HepG2 (cell line): ENCODE data around the gene SGK1. TPM values are rescaled to one million over a fixed set of nuclear protein-coding genes. Genes with fewer than 3 reads are reported as not detected.
A peak's percentile ranks its signal among the peaks of the same experiment; 100 is the strongest.

Experiments used
- ATAC-seq: fragments of 200-7000 bp; cut with Tn5 transposase; 3 replicates; pipeline ENCODE4 v1.9.1; 2020; ENCODE audit warnings: mild to moderate bottlenecking, moderate library complexity
- BruUV-seq: library from RNA; stranded (reverse); fragments of 400-500 nt; replicated peaks from 2 replicates; lab custom pipeline; 2021; lab: Mats Ljungman, UMichigan
- CTCF ChIA-PET: fragments of 300-600 bp; formaldehyde crosslinking; extraction: SDS; loops from one replicate; lab custom pipeline; 2021; ENCODE audit warnings: low total read pairs, inconsistent platforms, low intra/inter-chr PET ratio; lab: Yijun Ruan, JAX
- POLR2A ChIA-PET: fragments of 350-600 bp; sonication (Branson Sonifier 250); formaldehyde crosslinking; loops from one replicate; lab custom pipeline; 2020; ENCODE audit warnings: antibody characterized with exemption, inconsistent platforms; lab: Yijun Ruan, JAX
- DNase-seq: peaks from one replicate; pipeline ENCODE4 v3.0.0-alpha.2; 2015; ENCODE audit warnings: low spot score
- FAIRE-seq: peaks from 3 replicates; lab custom pipeline; 2011; peaks lifted over from hg19 to GRCh38; lab: Jason Lieb, UNC
- H2AFZ ChIP-seq: one replicate; pipeline ENCODE4 v1.6.1; 2011; ENCODE audit warnings: low read length, inconsistent platforms
- H3K27ac ChIP-seq: fragments of 300-600 bp; 3 replicates; pipeline ENCODE4 v1.8.0; 2011; ENCODE audit warnings: mixed run types, mild to moderate bottlenecking, mixed read lengths, low read length, inconsistent platforms; ENCODE audit not compliant: insufficient read depth; ENCODE audit errors: extremely low read length
- H3K27me3 ChIP-seq, 2 experiments: fragments of 200-600 bp in 1 of 2; 2 replicates in 1 of 2; 3 replicates in 1 of 2; pipeline versions ENCODE4 v1.6.0 to v1.8.0; 2011; ENCODE audit warnings: low read length in 2 of 2, mild to moderate bottlenecking in 2 of 2, moderate library complexity in 2 of 2, inconsistent platforms in 1 of 2; ENCODE audit not compliant: insufficient read depth in 2 of 2, control insufficient read depth in 1 of 2
- H3K36me3 ChIP-seq, 2 experiments: fragments of 200-600 bp in 1 of 2; replicated peaks in 1 of 2; 2 replicates in 1 of 2; 3 replicates in 1 of 2; pipeline versions ENCODE4 v1.5.1 to v1.8.0; 2011; ENCODE audit warnings: low read length in 2 of 2, inconsistent platforms in 1 of 2; ENCODE audit not compliant: insufficient read depth in 2 of 2, control insufficient read depth in 1 of 2
- H3K4me1 ChIP-seq: 2 replicates; pipeline ENCODE4 v1.5.1; 2012; ENCODE audit warnings: low read length, inconsistent platforms; ENCODE audit not compliant: insufficient read depth
- H3K4me2 ChIP-seq: 2 replicates; pipeline ENCODE4 v1.6.0; 2011; ENCODE audit warnings: low read depth, low read length, inconsistent platforms
- H3K4me3 ChIP-seq, 3 experiments: fragments of 200-600 bp in 1 of 3; sonication (generic), shearing (Covaris generic) in 1 of 3; replicated peaks in 1 of 3; 2 replicates each; pipeline ENCODE4 v1.5.1; 2011 to 2016; ENCODE audit warnings: low read length in 3 of 3, inconsistent platforms in 2 of 3, low read depth in 2 of 3, mild to moderate bottlenecking in 2 of 3, control low read depth in 1 of 3, mixed read lengths in 1 of 3; ENCODE audit not compliant: insufficient read depth in 1 of 3
- H3K79me2 ChIP-seq: one replicate; pipeline ENCODE4 v1.6.1; 2011; ENCODE audit warnings: low read length, inconsistent platforms; ENCODE audit not compliant: insufficient read depth
- H3K9ac ChIP-seq: 2 replicates; pipeline ENCODE4 v1.6.0; 2011; ENCODE audit warnings: mild to moderate bottlenecking, low read depth, low read length, inconsistent platforms; ENCODE audit not compliant: insufficient read depth
- H3K9me3 ChIP-seq: 2 replicates; pipeline ENCODE4 v1.5.1; 2012; ENCODE audit warnings: mild to moderate bottlenecking, low read length
- H4K20me1 ChIP-seq: 2 replicates; pipeline ENCODE4 v1.6.0; 2011; ENCODE audit warnings: inconsistent platforms, mild to moderate bottlenecking, low read length, moderate library complexity; ENCODE audit not compliant: insufficient read depth
- ATF3 ChIP-seq: sonication (generic); formaldehyde crosslinking; IDR thresholded peaks from 2 replicates; pipeline ENCODE4 v1.4.0; 2020; ENCODE audit warnings: missing genetic modification reagents
- CBX5 ChIP-seq: sonication (generic); formaldehyde crosslinking; IDR thresholded peaks from 2 replicates; pipeline ENCODE4 v1.4.0; 2020; ENCODE audit warnings: missing genetic modification reagents, borderline replicate concordance
- FOSL1 ChIP-seq: sonication (generic); formaldehyde crosslinking; IDR thresholded peaks from 2 replicates; pipeline ENCODE4 v1.9.0; 2021; ENCODE audit warnings: missing genetic modification reagents, borderline replicate concordance
- GATAD2A ChIP-seq: IDR thresholded peaks from 2 replicates; pipeline ENCODE4 v1.6.1; 2016
- MAFK ChIP-seq, 2 experiments: IDR thresholded peaks in 1 of 2; conservative IDR thresholded peaks in 1 of 2; 2 replicates each; pipeline ENCODE4 v1.6.1; 2011; ENCODE audit warnings: improper control_type of control experiment in 2 of 2, low read length in 2 of 2
- MTA3 ChIP-seq: sonication (generic); formaldehyde crosslinking; IDR thresholded peaks from 2 replicates; pipeline ENCODE4 v1.4.0; 2020; ENCODE audit warnings: missing genetic modification reagents
- PBX2 ChIP-seq: IDR thresholded peaks from 2 replicates; pipeline ENCODE4 v1.6.1; 2016; ENCODE audit warnings: control low read depth
- SALL1 ChIP-seq: sonication (generic); formaldehyde crosslinking; IDR thresholded peaks from 2 replicates; pipeline ENCODE4 v1.8.0; 2022; ENCODE audit warnings: mild to moderate bottlenecking, missing genetic modification reagents
- SIX1 ChIP-seq: sonication (generic); formaldehyde crosslinking; IDR thresholded peaks from 2 replicates; pipeline ENCODE4 v1.4.0; 2020; ENCODE audit warnings: missing genetic modification reagents, borderline replicate concordance
- SMARCE1 ChIP-seq: fragments of 450-650 bp; IDR thresholded peaks from 2 replicates; pipeline ENCODE4 v1.6.1; 2017; ENCODE audit warnings: borderline replicate concordance
- SMC3 ChIP-seq: IDR thresholded peaks from 2 replicates; pipeline ENCODE4 v1.6.1; 2011; ENCODE audit warnings: low read length, improper control_type of control experiment
- SPEN ChIP-seq: sonication (generic); formaldehyde crosslinking; IDR thresholded peaks from 2 replicates; pipeline ENCODE4 v1.5.1; 2020; ENCODE audit warnings: low read depth, mild to moderate bottlenecking, missing genetic modification reagents
- SRY ChIP-seq: sonication (generic); formaldehyde crosslinking; IDR thresholded peaks from 2 replicates; pipeline ENCODE4 v1.8.0; 2022; ENCODE audit warnings: mild to moderate bottlenecking, missing genetic modification reagents
- ZFX ChIP-seq: sonication (generic); formaldehyde crosslinking; IDR thresholded peaks from 2 replicates; pipeline ENCODE4 v1.4.0; 2020; ENCODE audit warnings: mild to moderate bottlenecking, low read depth, missing genetic modification reagents, moderate library complexity
- ZNF337 ChIP-seq: sonication (generic); formaldehyde crosslinking; IDR thresholded peaks from 2 replicates; pipeline ENCODE4 v1.5.1; 2020; ENCODE audit warnings: missing genetic modification reagents, low read depth, mild to moderate bottlenecking, borderline replicate concordance
- ZNF44 ChIP-seq: sonication (generic); formaldehyde crosslinking; IDR thresholded peaks from 2 replicates; pipeline ENCODE4 v1.5.1; 2020; ENCODE audit warnings: mild to moderate bottlenecking, missing genetic modification reagents
- WGBS: methylation state at CpG from one replicate; pipeline ENCODE4 v1.1.6; 2017; ENCODE audit warnings: low lambda C conversion rate; 5-methylcytosine and 5-hydroxymethylcytosine counted together
- in situ Hi-C: cut with HindIII; loops from 2 replicates; pipeline ENCODE4 v1.10.0; 2017; ENCODE audit warnings: low pct_unique_long_range_greater_than_20kb; ENCODE audit not compliant: extremely low pct_ligation_motif_present
- intact Hi-C: fragments of 100-400 bp; cut with micrococcal nuclease; formaldehyde crosslinking; loops from one replicate; pipeline ENCODE4 v1.10.0; 2022; ENCODE audit not compliant: unreplicated experiment
- polyA plus RNA-seq, 8 experiments: library from polyadenylated mRNA; depleted of rRNA in 3 of 8; stranded (reverse) in 7 of 8; unstranded in 1 of 8; fragments of >200 nt; fragmentation: Illumina TruSeq in 4 of 8; extraction: Trizol in 4 of 8; gene quantifications; 2 replicates each; pipeline versions ENCODE4 v1.2.1 to v1.2.3, GENCODE V29; 2011 to 2016; ENCODE audit warnings: low read depth in 4 of 8, missing spikeins in 1 of 8, mixed read lengths in 1 of 8; ENCODE audit not compliant: insufficient read depth in 1 of 8
- total RNA-seq, 5 experiments: library from RNA; depleted of rRNA; stranded (reverse); fragments of >200 nt; fragmentation: Illumina TruSeq; extraction: Trizol; gene quantifications; 2 replicates each; pipeline ENCODE4 v1.2.3, GENCODE V29; 2016; ENCODE audit warnings: low read depth in 1 of 5
- TF ChIP-seq, protein P1 (sequence below): IDR thresholded peaks from 2 replicates; pipeline ENCODE4 v1.6.1; 2016; ENCODE audit warnings: missing compliant biosample characterization, missing genetic modification reagents, borderline replicate concordance

Gene SGK1
- total and polyA plus RNA-seq, 2 of the 13 experiments (the other 11 are each of a cell fraction or from before 2014, with no cell fraction given) = 56.1 to 56.2 TPM

- no peak for ATAC-seq
- POLR2A ChIA-PET = no interaction called here
- CTCF ChIA-PET = no interaction called here
Measured at GRCh38 chr6:134254118-134254517, 63.8 kb downstream of the SGK1 start.

DNA sequence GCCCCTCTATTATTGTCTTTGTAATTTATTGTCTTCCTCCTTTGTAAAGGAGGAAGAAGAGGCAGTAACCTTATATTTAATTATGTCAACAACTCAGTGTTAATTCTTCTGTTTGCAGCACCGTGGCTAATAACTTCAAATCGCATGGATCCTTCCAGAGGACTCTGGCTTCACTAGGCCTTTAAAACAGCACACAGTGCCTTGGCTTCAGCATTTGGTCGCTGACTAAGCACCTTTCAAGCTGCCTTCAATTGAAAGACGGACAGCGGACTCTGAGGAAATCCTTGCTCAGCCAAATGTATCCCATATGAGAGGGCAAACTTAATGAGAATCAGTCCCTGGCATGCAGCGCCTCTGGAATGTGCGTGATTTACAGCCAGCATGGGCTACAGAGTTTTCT is 64.2 kb downstream of the SGK1 start:
- Histone ChIP-seq H3K4me1 (peaks cover 66% of the 10 kb centered on the region), H2AFZ (peak overlapping the region; percentile 73), H3K27me3 (no peaks in the 10 kb centered on the region), H3K9ac (no peak overlapping the region), H3K4me2 (no peak overlapping the region), H3K4me3 (no peak overlapping the region), H4K20me1 (no peaks in the 10 kb centered on the region), H3K27ac (peak overlapping the region; percentile 39), H3K9me3 (no peaks in the 10 kb centered on the region), H3K79me2 (no peaks in the 10 kb centered on the region), H3K36me3 (no peaks in the 10 kb centered on the region)
- no TSS peak for BruUV-seq
- intact Hi-C loops = no loop called here
- DNase-seq (peak; percentile 41), FAIRE-seq (no peak), ATAC-seq (no peak)
- 64% methylated on average over 7 of the region's 7 CpGs for WGBS
- POLR2A ChIA-PET = no interaction called here
- CTCF ChIA-PET = no interaction called here
- in situ Hi-C loops = loop anchor here (5.0 kb wide), 1 partner anchor 51 kb away; no protein-coding TSS in a partner anchor
- peak; percentile 82 for TF ChIP-seq MAFK (conservative IDR thresholded peaks at IDR 0.05 in 1 of 2, IDR thresholded peaks at IDR 0.05 in 1 of 2; ENCODE audit: low read length in 2 of 2)
- TF ChIP-seq MTA3 (CRISPR knock-in tag) = no peak
- TF ChIP-seq, protein P1, sequence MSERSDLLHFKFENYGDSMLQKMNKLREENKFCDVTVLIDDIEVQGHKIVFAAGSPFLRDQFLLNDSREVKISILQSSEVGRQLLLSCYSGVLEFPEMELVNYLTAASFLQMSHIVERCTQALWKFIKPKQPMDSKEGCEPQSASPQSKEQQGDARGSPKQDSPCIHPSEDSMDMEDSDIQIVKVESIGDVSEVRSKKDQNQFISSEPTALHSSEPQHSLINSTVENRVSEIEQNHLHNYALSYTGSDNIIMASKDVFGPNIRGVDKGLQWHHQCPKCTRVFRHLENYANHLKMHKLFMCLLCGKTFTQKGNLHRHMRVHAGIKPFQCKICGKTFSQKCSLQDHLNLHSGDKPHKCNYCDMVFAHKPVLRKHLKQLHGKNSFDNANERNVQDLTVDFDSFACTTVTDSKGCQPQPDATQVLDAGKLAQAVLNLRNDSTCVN (CRISPR knock-in tag) = no peak
- no peak for TF ChIP-seq ATF3
- no peak for TF ChIP-seq SMARCE1
- TF ChIP-seq SPEN (CRISPR knock-in tag) = no peak
- peak; percentile 35; the same call in 1 of the 2 replicates for TF ChIP-seq ZFX (CRISPR knock-in tag)
- TF ChIP-seq SRY (CRISPR knock-in tag) = no peak
- no peak for TF ChIP-seq SIX1 (CRISPR knock-in tag)
- TF ChIP-seq FOSL1 = no peak
- no peak for TF ChIP-seq SMC3
- TF ChIP-seq ZNF44 = no peak
- 0 out of 2 replicates have a peak, but pooled peaks have one; percentile 8 for TF ChIP-seq GATAD2A (CRISPR knock-in tag)
- no peak for TF ChIP-seq ZNF337 (CRISPR knock-in tag)

More at GRCh38 chr6:134254118-134254517, 63.8 kb downstream of the SGK1 start:
- in situ Hi-C loops = loop anchor here (5.0 kb wide), 1 partner anchor 52 kb away; no protein-coding TSS in a partner anchor
- TF ChIP-seq CBX5 (CRISPR knock-in tag) (no peak), SALL1 (CRISPR knock-in tag) (peak; percentile 24; the same call in 1 of the 2 replicates), PBX2 (CRISPR knock-in tag) (peak; percentile 77), MAFK (conservative IDR thresholded peaks at IDR 0.05 in 1 of 2, IDR thresholded peaks at IDR 0.05 in 1 of 2; ENCODE audit: low read length in 2 of 2) (0 out of 4 replicates have a peak, but pooled peaks of 1 of the 2 experiments have one; percentile 17)
- no peak overlapping the region for H3K9ac ChIP-seq
- no peak overlapping the region for H3K4me2 ChIP-seq
- BruUV-seq = no TSS peak
- 67% methylated on average over 4 of the region's 4 CpGs for WGBS
- intact Hi-C loops = no loop called here
- FAIRE-seq (no peak), DNase-seq (peak; percentile 26)
- H4K20me1 ChIP-seq = no peaks in the 10 kb centered on the region
- no peaks in the 10 kb centered on the region for H3K36me3 ChIP-seq
- no peak overlapping the region for H3K27ac ChIP-seq
- no peaks in the 10 kb centered on the region for H3K9me3 ChIP-seq
- H3K4me1 ChIP-seq = peaks cover 65% of the 10 kb centered on the region
- no peaks in the 10 kb centered on the region for H3K27me3 ChIP-seq
- no peaks in the 10 kb centered on the region for H3K79me2 ChIP-seq
- H3K4me3 ChIP-seq = no peak overlapping the region
- H2AFZ ChIP-seq = no peak overlapping the region
